CD4-positive, alpha-beta T cell treated with Interleukin-6 at 100 ng/mL for 8 hours (primary cell): ENCODE measurements around the gene GRID2IP.
"Not testable (repeated sequence)": the region's sequence is repeated elsewhere in the genome, so short reads cannot be mapped to it uniquely, and the experiment has no call there.

Source experiments
- DNase-seq: peaks from one replicate; pipeline ENCODE4 v3.0.0-alpha.2; 2020; ENCODE audit warnings: mixed read lengths, low spot score

GRID2IP gene

DNA sequence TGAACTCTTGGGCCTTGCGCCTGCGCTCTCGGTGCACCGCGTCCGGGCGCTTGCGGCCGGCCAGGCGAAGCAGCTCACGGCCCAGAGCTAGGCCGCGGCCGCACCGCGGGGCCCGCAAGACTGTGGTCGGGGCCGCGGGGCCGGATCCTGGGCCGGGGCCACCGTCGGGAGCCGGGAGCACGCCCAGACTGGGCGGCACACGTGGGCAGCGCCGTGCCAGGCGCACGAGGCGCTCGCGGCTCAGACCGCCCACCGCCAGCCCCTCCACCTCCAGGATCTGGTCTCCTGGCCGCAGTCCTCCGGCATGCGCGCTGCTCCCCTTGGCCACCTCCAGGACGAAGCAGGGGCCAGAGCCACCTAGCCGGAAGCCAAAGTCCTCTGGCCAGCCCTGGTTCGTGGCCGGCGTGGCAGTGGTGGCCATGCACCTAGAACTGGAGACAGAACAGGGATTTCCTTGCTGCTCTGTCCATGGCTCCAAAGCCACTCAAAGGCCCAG, at the start of gene GRID2IP:
GRID2IP (minus strand) TSS at position 446 of the 496 bp plus-strand sequence; CDS start at position 421, 25 bp downstream.
- no peak for DNase-seq

- no peak for DNase-seq
Observed at GRCh38 chr7:6600093-6600492, 48.8 kb upstream of the GRID2IP start.

GRCh38 chr7:6590645-6591110, 39.4 kb upstream of the GRID2IP start:
- DNase-seq = no peak

GRCh38 chr7:6589829-6590644, 38.8 kb upstream of the GRID2IP start, which contains the start of gene INTS15:
INTS15 (plus strand) TSS chr7:6590021; CDS start chr7:6590284, 263 bp downstream.
- peak; percentile 73 for DNase-seq

DNA sequence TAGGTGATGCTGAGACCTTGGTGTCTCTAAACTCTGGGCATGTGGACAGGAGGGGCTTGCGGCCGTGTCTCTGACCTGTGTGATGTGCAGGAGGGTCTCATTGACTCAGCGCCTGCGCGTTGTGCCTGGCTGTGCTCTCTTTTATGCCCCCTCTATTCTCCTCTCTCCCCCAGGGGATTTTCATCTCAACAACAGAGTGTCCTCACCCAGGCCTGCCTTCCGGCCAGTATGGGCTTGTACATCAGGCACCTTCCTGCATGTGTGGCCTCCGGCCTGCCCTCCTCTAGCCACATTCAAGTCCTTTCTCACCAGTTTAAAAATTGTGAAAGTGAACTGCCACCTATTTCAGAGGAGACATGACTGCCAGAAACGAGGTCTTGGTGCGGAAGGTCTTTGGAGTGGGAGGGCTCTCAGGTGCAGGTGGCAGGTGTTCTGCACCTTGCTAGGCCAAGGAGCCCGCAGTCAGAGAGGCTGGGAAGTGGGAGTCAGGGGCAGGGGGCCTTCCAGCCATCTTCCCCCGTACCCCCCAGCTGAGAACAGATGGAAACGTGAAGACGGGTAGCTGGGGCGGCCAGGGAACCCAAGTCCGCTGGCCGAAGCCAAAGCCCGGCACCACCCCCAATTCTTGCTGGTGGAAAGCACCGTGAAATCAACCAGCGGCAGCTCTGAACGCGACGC, 38.0 kb upstream of the GRID2IP start:
- no peak for DNase-seq

GRCh38 chr7:6588566-6588965, 37.3 kb upstream of the GRID2IP start:
- DNase-seq = no peak

GRCh38 chr7:6585746-6586432, 34.6 kb upstream of the GRID2IP start:
- DNase-seq = not testable (repeated sequence)

DNA sequence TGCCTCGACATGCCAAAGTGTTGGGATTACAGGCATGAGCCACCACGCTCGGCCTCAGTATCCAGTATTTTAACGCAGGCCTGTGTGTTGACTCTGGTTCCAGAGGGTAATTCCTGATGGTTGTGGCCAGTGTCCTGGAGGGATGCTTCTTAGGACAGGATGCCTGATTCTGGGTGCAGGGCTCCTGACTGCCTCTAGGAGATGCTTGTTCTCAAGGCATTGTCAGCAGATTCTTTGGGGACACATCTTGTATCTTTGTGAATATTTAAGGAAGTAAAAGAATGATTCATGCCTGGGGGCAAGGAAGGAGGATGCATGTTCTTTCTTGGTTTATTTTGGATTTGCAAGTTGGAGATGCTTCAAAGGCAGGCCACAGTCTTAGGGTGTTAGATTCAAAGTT, 28.2 kb upstream of the GRID2IP start:
- DNase-seq = no peak

GRCh38 chr7:6578114-6579084, 27.1 kb upstream of the GRID2IP start:
- DNase-seq = no peak

- DNase-seq = peak; percentile 83
Observed at GRCh38 chr7:6577369-6578113, 26.3 kb upstream of the GRID2IP start, which contains the start of gene ZDHHC4. ZDHHC4 (plus strand) TSS chr7:6577454; CDS start chr7:6580562, 3,108 bp downstream.

DNA sequence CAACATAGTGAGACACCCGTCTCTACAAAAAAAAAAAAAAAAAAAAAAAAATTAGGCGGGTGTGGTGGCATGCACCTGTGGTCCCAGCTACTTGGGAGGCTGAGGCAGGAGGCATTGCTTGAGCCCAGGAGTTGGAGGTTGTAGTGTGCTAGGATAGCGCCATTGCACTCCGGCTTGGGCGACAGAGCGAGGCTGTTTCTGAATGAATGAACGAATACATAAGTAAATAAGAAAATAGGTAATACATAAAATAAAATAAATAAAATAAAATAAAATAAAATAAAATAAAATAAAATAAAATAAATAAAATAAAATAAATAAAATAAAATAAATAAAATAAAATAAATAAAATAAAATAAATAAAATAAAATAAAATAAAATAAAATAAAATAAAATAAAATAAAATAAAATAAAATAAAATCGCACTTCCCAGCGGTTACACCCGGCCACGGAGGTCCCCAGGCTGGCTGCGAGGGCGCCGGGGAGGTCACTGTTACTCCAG, 25.7 kb upstream of the GRID2IP start:
- DNase-seq = not testable (repeated sequence)

DNA sequence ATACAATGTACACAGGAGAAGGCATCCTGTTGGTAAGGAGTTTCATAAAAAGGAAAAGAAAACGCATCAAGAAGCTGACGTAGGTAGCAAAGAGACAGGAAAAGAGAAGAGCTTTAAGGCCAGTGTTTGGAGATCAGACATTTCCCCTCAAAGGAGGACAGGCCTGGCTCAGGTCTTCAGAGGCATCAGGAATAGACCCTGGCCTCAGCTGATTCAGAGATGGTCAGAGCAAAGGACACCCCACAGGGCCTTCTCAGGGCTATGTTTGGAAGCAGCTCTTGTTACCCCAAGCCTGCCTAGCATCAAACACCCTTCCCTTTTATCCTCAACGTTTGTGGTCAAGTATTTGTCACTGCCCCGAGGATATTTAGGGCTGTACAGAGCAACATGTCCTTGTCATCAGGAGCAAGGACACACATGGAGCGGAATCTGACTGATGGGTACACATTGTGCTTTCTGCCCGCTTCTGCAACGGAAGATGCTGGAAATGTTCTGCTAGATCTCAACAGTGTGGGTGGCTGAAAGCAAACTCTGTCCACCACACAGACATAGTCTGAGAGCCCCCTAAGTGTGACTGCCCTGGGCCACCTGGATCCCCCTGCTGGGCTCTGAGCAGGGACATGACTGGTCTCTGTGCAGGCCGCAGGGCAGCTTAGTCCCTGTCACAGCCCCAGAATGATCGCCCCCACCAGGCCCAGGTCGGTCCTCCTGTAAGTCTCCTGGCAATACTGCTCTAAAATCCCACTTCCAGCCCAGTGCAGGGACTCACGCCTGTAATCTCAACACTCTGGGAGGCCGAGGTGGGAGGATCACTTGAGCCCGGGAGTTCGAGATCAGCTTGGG, 25.0 kb upstream of the GRID2IP start:
- DNase-seq = no peak

- DNase-seq = no peak
Observed at GRCh38 chr7:6575281-6576023, 24.2 kb upstream of the GRID2IP start.

DNA sequence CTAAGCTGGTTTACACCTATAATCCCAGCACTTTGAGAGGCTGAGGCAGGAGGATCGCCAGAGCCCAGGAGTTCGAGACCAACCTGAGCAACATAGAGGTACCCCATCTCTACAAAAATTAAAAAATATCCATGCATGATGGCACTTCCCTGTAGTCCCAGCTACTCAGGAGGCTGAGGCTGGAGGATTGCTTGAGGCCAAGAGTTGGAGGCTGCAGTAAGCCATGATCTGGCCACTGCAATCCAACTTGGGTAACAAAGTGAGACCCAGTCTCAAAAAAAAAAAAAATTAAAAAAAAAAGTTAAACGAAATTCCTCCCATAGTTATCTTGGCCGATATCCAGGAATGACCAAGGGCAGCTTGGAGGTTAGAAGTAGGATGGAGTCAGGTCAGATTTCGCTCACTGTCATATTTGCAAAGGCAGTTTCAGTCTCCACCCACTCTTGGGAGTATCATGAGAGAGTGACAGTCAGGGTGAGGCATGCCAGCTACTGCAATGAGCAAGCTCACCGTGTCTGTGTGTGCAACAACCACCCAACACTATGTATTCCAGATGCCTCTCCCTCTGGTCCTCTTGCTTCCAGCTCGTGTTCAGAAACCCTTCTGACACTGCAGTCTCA, 20.0 kb upstream of the GRID2IP start:
- no peak for DNase-seq

- no peak for DNase-seq
Observed at GRCh38 chr7:6567886-6568285, 16.6 kb upstream of the GRID2IP start.

- DNase-seq = no peak
Observed at GRCh38 chr7:6565655-6566054, 14.4 kb upstream of the GRID2IP start.

DNA sequence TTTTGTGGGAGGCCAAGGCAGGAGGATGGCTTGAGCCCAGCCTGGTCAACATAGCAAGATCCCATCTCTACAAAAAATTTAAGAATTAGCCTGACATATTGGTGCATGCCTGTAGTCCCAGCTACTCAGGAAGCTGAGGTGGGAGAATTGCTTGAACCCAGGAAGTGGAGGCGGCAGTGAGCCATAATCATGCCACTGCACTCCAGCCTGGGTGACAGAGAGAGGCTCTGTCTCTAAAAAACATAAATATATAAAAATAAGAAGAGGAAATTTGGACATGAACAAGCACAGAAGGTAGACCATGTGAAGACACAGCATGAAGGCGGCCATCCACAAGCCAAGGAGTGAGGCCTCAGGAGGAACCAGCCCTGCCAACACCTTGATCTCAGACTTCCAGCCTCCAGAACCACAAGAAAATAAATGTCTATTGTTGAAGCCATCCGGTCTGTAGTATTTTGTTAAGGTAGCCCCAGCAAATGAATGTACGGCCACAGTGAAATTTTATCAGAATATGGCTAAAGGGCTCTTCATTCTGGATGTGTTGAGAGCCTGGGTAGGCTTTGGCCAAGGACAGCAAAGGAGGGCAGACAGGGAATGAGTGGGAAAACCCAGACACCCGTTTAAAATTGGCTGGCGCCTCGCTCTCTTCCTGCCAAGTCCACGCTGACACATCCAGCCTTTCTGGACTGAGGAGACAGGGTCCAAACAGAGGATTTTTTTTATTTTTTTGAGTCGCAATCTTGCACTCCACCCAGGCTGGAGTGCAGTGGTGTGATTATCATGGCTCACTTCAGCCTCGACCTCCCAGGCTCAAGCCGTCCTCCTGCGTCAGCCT, 12.9 kb upstream of the GRID2IP start:
- DNase-seq = no peak
